ENCODE data around the gene SIN3A.
"Not testable (repeated sequence)": the region's sequence is repeated elsewhere in the genome, so short reads cannot be mapped to it uniquely, and the experiment has no call there.

Gene SIN3A

DNA sequence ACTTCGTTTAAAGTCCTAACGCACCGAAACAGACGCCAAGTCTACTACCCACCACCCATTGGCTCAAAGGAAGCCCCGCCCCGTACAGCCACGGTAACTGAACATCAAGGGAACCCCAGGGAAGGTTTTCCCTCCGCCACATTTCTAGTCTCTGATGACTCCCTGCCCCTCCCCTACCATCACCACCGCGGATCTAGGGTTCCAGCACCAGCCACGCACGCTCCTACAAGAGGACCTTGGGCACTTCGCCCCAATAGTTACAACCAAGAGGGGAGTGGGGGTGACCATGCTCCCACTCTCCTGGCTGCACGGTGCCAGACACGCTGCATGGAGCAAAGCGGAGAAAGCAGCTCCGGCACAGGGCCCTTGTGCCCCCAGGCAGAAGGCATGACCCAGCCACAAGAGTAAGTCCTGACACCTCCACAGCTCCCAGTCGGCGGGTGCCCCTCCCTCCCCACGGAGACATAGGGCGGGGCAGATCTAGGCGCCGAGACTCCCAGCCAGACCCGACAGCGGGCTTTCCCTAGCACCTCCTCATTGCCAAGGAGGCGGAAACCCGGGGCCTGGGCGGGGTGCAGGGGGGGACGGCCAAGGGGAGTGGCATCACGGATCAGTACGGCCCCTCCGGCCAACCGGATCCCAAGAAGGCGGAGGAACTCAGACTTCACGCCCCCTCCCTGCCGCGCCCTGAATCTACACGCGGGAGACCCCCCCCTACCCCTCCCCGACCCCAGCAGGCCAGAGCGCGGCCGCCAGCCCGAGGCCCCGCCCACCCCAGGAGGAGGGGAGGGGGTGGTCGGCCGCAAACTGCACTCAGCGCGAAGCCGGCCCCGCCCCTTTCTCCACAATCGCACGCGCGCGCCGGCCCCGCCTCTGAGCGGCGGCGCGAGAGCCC is 936 bp downstream of the SIN3A start:
- DNase-seq, result peak; percentile 96 to 98 (median 97)

DNA sequence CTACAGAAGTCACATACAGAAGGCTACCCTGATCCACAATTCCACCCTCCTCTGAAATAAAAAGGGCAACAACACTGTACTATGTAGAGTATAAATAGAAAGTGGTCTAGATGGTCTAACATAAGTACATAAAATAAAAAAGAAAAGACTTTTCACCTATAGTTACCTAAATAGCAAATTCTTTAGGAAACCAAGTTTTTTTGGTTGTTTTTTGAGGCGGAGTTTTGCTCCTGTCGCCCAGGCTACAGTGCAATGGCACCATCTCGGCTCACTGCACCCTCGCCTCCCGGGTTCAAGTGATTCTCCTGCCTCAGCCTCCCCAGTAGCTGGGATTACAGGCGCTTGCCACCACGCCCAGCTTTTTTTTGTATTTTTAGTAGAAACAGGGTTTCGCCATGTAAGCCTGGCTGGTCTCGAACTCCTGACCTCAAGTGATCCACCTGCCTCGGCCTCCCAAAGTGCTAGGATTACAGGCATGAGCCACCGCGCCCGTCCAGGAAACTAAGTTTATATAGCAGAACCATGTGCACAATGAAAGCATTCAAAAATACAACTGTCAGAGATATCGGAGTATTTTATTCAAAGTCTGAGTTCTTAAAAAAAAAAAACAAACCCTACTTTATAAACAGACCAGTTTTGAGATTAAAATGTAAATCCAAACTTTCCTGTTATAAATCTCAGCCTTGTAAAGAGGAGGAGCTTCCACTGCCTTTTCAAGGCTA is 1.7 kb downstream of the SIN3A start:
- DNase-seq, result peak in 1 of 3 experiments; percentile 23

DNA sequence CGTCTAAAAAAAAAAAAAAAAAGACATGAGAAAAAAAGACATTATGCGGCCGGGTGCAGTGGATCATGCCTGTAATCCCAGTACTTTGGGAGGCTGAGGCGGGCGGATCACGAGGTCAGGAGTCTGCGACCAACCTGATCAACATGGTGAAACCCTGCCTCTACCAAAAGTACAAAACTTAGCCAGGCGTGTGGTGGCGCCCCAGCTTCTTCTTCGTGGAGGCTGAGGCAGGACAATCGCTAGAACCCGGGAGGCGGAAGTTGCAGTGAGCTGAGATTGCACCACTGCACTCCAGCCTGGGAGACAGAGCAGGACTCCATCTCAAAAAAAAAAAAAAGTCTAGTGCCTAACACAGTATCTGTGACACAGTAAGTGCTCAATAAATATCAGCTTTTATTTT is 3.3 kb downstream of the SIN3A start:
- DNase-seq, result not testable (repeated sequence)

DNA sequence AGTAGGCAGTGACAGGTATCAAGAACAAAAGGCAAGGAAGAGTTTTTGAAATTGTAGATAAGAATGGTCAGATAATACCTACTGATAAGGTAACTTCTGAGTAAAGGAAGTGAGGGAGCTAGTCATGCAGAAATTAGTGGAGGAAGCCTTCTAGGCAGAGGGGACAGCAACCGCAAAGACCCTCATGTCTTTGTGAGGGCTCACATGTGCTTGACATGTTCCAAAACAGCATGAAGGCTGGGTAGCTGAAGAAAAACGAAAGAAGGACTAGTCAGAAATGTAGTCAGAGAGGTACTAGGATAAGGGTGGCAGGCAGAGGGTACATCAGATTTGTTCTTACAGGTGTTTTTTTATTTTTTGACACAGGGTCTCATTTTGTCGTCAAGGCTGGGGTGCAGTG is 5.3 kb downstream of the SIN3A start:
- DNase-seq, result no peak

DNA sequence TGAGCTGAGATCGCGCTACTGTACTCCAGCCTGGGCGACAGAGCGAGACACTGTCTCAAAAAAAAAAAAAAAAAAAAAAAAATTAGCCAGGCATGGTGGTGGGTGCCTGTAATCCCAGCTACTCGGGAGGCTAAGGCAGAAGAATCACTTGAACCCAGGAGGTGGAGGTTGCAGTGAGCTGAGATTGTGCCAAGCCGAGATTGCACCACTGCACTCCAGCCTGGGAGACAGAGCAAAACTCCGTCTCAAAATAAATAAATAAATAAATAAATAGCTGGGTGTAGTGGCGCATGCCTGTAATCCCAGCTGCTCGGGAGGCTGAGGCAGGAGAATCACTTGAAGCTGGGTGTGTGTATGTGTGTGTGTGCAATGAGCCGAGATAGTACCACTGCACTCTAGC is 6.2 kb downstream of the SIN3A start:
- DNase-seq, result not testable (repeated sequence)

GRCh38 chr15:75443972-75444453 is 7.5 kb downstream of the SIN3A start:
- DNase-seq, result not testable (repeated sequence)

DNA sequence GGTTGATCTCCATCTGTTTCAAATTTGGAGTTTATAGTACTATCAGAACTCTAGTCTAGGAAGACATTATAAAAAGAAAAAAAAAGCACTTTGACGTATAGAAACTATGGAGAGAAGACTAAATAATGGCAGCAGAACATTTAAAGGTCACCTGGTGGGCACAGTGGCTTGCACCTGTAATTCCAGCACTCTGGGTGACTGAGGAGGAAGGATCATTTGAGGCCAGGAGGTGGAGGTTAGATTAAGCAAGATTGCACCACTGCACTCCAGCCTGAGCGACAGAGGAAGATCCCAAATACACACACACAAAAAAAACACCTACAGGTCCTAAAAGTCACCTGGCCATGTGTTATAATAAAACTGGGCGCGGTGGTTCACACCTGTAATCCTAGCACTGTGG is 13.8 kb downstream of the SIN3A start:
- DNase-seq, result no peak

DNA sequence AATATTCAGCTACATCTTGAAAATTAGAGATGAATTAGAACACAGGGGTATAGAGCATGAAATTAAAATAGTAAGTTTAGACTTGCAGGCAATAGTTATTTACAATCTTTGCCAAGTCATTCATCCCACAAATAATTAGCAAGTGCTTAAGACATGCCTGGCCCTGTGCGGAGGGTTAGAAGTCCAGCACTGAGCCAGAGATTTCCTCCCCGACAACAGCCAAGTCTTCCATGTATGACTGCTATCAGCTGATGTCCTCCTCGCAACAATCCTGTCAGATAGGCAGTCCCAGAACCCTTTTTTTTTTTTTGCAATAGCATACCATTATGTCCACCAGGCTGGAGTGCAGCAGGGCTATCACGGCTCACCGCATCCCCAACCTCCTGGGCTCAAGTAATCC is 14.6 kb downstream of the SIN3A start:
- no peak for DNase-seq

DNA sequence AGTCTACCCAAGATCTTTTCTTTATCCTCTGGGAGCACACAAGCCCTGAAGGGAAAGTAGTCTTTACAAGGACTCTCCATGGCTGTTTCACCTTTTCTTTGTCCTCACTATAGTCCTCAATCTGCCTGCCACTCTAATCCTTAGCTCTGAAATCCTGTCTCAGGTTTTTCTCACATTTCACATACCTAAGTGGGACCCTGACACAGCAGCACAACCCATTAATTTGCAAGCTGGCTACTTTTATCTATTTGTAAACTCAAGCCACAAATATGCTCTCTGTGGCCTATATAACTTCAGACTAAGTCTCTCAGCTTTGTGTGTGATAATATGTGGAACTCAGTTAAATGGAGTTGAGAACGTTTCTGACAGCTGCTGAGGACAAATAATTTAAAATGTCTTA is 19.8 kb downstream of the SIN3A start:
- no peak for DNase-seq

- no peak for DNase-seq
These were observed 20.2 kb downstream of the SIN3A start for GRCh38 chr15:75431270-75431669.

- no peak for DNase-seq
These were observed 21.2 kb downstream of the SIN3A start for GRCh38 chr15:75430259-75430658.

DNA sequence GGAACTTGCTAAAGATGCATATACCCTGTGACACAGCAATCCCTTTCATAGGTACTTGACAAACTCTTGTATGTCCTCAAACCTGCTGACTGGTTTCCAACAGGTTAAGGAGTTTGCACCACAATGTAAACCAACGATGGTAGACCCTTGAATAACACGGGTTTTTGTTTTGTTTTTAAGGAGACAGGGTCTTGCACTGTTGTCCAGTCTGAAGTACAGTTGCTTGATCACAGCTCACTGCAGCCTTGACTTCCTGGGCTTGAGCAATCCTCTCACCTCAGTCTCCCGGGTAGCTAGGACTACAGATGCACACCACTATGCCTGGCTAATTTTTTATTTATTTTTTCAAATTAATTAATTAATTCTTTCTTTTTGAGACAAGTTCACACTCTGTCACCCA is 23.3 kb downstream of the SIN3A start:
- no peak for DNase-seq

GRCh38 chr15:75425966-75426500 is 25.5 kb downstream of the SIN3A start:
- DNase-seq, result no peak

GRCh38 chr15:75422554-75422953 is 28.9 kb downstream of the SIN3A start:
- no peak for DNase-seq

- no peak for DNase-seq
These were observed 30.8 kb downstream of the SIN3A start for GRCh38 chr15:75420698-75421097.

DNA sequence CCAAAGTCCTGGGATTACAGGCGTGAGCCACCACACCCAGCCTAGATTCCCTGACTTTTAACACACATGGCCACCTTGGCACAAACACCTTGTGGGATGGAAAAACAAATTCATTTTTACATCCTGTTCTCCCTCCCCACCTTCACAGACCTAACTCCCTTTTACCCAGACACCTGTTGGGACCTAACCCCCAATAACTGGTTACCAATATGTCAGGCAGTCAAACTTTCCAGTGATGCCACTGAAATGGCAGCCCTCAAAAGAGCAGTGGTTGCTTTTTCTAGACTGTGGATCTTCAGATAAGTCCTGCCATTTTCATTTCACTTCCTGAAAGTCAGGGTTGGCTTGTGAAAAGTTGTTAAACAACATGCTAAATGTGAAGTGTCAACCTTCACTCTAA is 34.9 kb downstream of the SIN3A start:
- DNase-seq, result no peak

DNA sequence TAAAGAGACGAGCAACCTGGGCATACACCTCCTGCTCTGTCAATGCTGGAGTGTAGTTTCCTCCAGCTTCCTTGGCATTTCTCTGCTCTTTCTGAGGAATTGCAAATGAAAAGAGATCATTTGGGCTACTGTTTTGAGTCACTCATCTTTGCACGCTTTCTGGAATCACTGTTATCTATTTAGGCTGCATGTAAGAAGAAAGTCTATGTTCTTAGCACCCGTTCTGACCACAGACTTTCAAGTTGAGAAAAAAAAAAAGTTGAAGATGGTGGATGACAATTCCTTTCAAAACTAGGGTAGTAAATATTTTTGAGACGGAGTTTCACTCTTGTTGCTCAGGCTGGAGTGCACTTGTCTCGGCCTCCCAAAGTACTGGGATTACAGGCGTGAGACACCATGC is 41.3 kb downstream of the SIN3A start:
- DNase-seq, result no peak

- DNase-seq, result no peak
These were observed 44.4 kb downstream of the SIN3A start for GRCh38 chr15:75407083-75407482.

GRCh38 chr15:75403892-75404291 is 47.6 kb downstream of the SIN3A start:
- DNase-seq, result no peak

DNA sequence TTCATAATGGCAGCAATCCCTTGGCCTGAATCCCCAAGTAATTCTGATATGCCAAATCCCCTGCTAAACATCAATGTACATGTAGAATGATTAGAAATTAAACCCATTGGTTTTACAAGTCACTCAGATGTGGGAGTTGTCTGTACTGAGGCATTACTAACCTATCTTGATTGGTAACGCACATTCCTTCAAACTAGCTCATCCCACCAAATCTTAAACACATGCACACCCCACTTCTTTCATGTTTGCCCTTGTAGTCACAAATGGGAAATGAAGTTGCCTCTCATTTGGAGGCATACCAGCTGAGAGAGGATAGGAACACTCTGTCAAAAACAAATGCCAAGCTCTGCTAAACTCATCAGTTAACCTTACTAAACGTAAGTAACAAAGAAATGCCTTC is 54.0 kb downstream of the SIN3A start:
- no peak for DNase-seq

- peak in 1 of 3 experiments; percentile 74 for DNase-seq
These were observed 61.6 kb downstream of the SIN3A start for GRCh38 chr15:75389791-75390382.

DNA sequence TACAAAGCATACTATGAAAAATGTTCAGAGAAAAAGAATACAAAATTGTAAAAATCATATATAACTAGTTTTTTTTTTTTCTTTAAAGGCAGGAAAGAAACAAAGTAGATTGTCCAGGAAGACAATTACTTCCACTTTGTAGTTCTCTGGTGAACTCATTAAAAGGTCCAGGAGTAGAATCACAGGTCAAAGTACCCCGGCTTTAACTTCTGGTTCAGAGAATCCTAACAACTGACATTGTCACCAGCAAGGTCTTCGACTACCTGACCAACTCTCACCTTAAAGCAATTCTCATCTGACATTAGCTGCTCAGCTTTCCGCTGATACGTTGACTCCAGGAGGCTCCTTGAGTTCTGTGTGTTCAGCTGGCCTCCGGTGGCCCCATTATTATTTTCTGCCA is 67.5 kb downstream of the SIN3A start:
- peak in 1 of 3 experiments; percentile 87 for DNase-seq

DNA sequence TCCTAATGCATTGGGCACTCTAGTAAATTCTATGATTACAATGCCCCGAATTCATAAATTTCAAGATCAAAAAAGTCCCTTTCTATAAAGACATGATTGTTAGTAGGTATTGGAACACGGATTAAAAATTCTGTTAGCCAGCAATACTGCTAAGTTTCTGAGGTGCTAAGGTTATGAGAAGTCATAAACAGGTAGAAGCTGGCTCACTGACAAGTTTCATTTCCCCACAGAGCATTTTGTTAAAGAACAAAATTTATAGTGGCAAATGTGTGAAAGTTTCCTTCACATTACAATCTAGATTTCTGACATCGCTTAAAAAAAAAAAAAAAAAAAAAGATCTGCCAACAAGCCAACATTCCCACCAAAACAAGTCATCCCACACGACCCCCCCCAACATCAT is 70.7 kb downstream of the SIN3A start:
- DNase-seq, result no peak
